PFSK-1 (cell line): Measurements from ENCODE around the gene ASB13.

Experiments
- FOXP2 ChIP-seq: optimal IDR thresholded peaks from 2 replicates; pipeline ENCODE3; 2011; ENCODE audit warnings: borderline replicate concordance, control low read depth, inconsistent platforms; ENCODE audit not compliant: insufficient read depth; ENCODE audit errors: extremely low read length, extremely low read depth
- POLR2AphosphoS5 ChIP-seq: IDR thresholded peaks from 2 replicates; pipeline ENCODE4 v1.6.1; 2012; ENCODE audit warnings: low read depth, mild to moderate bottlenecking, control low read depth, low read length, moderate library complexity
- REST ChIP-seq, 2 experiments: IDR thresholded peaks; 2 replicates each; pipeline versions ENCODE4 v1.6.1 to v1.8.0; 2011 to 2012; ENCODE audit warnings: low read depth in 2 of 2, low read length in 2 of 2, control low read depth in 1 of 2, inconsistent platforms in 1 of 2, mild to moderate bottlenecking in 1 of 2, moderate library complexity in 1 of 2; ENCODE audit not compliant: insufficient read depth in 1 of 2
- SIN3A ChIP-seq: IDR thresholded peaks from 2 replicates; pipeline ENCODE4 v1.6.1; 2012; ENCODE audit warnings: mild to moderate bottlenecking, low read length, moderate library complexity, borderline replicate concordance; ENCODE audit not compliant: insufficient read depth
- TAF1 ChIP-seq: IDR thresholded peaks from 2 replicates; pipeline ENCODE4 v1.6.1; 2012; ENCODE audit warnings: low read length, control low read depth, borderline replicate concordance; ENCODE audit not compliant: insufficient read depth

ASB13 gene

GRCh38 chr10:5698062-5698461, 31.7 kb upstream of the ASB13 start:
- TF ChIP-seq REST (IDR thresholded peaks at IDR 0.05; ENCODE audit: insufficient read depth in 1 of 2, low read depth in 2 of 2, low read length in 2 of 2) (no peak), FOXP2 (no peak), SIN3A (no peak), POLR2AphosphoS5 (no peak), TAF1 (no peak)

- no peak for TF ChIP-seq REST (IDR thresholded peaks at IDR 0.05; ENCODE audit: insufficient read depth in 1 of 2, low read depth in 2 of 2, low read length in 2 of 2)
- TF ChIP-seq TAF1, result no peak
- TF ChIP-seq POLR2AphosphoS5, result no peak
- TF ChIP-seq FOXP2, result no peak
- no peak for TF ChIP-seq SIN3A
These were observed 30.9 kb upstream of the ASB13 start for GRCh38 chr10:5697342-5697741.

DNA sequence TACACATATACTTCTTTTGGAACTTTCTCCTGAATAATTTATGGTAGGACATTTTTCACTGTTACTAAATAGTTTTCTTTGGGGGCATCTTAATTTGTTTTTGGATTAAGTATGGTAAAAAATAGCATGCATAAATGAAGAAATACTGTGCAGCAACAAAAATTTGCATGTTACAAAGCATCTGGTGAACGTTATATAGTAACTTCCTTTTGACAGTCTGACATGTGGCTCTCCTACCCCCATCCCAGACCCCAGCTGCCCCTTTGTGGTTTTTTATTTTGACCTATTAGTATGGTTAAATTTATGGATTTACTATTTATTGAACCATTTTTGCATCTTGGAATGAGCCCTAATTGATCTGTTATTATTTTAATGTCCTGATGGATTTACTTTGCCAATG, 28.2 kb upstream of the ASB13 start:
- TF ChIP-seq FOXP2 (no peak), REST (IDR thresholded peaks at IDR 0.05; ENCODE audit: insufficient read depth in 1 of 2, low read depth in 2 of 2, low read length in 2 of 2) (no peak), SIN3A (no peak), POLR2AphosphoS5 (no peak), TAF1 (no peak)

GRCh38 chr10:5692461-5693358, 26.3 kb upstream of the ASB13 start:
- no peak for TF ChIP-seq FOXP2
- no peak for TF ChIP-seq SIN3A
- TF ChIP-seq TAF1, result no peak
- TF ChIP-seq POLR2AphosphoS5, result no peak
- TF ChIP-seq REST (IDR thresholded peaks at IDR 0.05; ENCODE audit: insufficient read depth in 1 of 2, low read depth in 2 of 2, low read length in 2 of 2), result no peak

- TF ChIP-seq SIN3A (no peak), POLR2AphosphoS5 (no peak), FOXP2 (no peak), TAF1 (no peak), REST (IDR thresholded peaks at IDR 0.05; ENCODE audit: insufficient read depth in 1 of 2, low read depth in 2 of 2, low read length in 2 of 2) (no peak)
These were observed 25.4 kb upstream of the ASB13 start for GRCh38 chr10:5691786-5692185.
